K562 (cell line): ENCODE data around the gene BLID. TPM values are rescaled to one million over a fixed set of nuclear protein-coding genes. Genes with fewer than 3 reads are reported as not detected.

Experiments used
- ATAC-seq: fragments of 200-7000 bp; cut with Tn5 transposase; 3 replicates; pipeline ENCODE4 v1.9.1; 2020; ENCODE audit warnings: moderate library complexity
- BruUV-seq: library from RNA; stranded (reverse); fragments of 400-500 nt; replicated peaks from 2 replicates; lab custom pipeline; 2021; lab: Mats Ljungman, UMichigan
- CTCF ChIA-PET: fragments of 300-600 bp; formaldehyde crosslinking; extraction: SDS; loops from one replicate; lab custom pipeline; 2021; ENCODE audit warnings: low intra/inter-chr PET ratio; lab: Yijun Ruan, JAX
- POLR2A ChIA-PET: fragments of 300-600, 350-650 bp; sonication (Branson Sonifier 250); formaldehyde crosslinking; extraction: SDS; loops from one replicate; lab custom pipeline; 2021; ENCODE audit warnings: antibody characterized with exemption, inconsistent platforms; lab: Yijun Ruan, JAX
- DNase-seq, 4 experiments: peaks; one replicate each; pipeline versions ENCODE4 v3.0.0 to v3.0.0-alpha.2; 2011 to 2018; ENCODE audit warnings: low spot score in 3 of 4, mixed read lengths in 3 of 4; ENCODE audit errors: extremely low read depth in 1 of 4
- FAIRE-seq: peaks from 2 replicates; lab custom pipeline; 2011; peaks lifted over from hg19 to GRCh38; lab: Jason Lieb, UNC
- H2AFZ ChIP-seq: 2 replicates; pipeline ENCODE4 v1.6.0; 2011; ENCODE audit warnings: low read depth, low read length, control low read depth, inconsistent platforms
- H3K27ac ChIP-seq: fragments of 200-600 bp; 3 replicates; pipeline ENCODE4 v1.8.0; 2011; ENCODE audit warnings: low read depth, mild to moderate bottlenecking, control low read depth, inconsistent platforms, low read length, moderate library complexity, mixed read lengths; ENCODE audit errors: extremely low read depth
- H3K27me3 ChIP-seq, 2 experiments: fragments of 300-600 bp in 1 of 2; 2 replicates in 1 of 2; 3 replicates in 1 of 2; pipeline versions ENCODE4 v1.6.0 to v1.8.0; 2011; ENCODE audit warnings: inconsistent platforms in 2 of 2, low read length in 2 of 2, mild to moderate bottlenecking in 1 of 2, mixed read lengths in 1 of 2, moderate library complexity in 1 of 2; ENCODE audit not compliant: control insufficient read depth in 2 of 2, insufficient read depth in 2 of 2
- H3K36me3 ChIP-seq: fragments of 300-600 bp; 3 replicates; pipeline ENCODE4 v1.8.0; 2011; ENCODE audit warnings: mild to moderate bottlenecking, low read length, inconsistent platforms; ENCODE audit not compliant: control insufficient read depth, insufficient read depth
- H3K4me1 ChIP-seq, 2 experiments: fragments of 200-600 bp in 1 of 2; replicated peaks in 1 of 2; 2 replicates in 1 of 2; 3 replicates in 1 of 2; pipeline versions ENCODE4 v1.5.1 to v1.8.0; 2011; ENCODE audit warnings: inconsistent platforms in 2 of 2, low read length in 2 of 2, mild to moderate bottlenecking in 1 of 2, mixed read lengths in 1 of 2, moderate library complexity in 1 of 2; ENCODE audit not compliant: control insufficient read depth in 2 of 2, insufficient read depth in 2 of 2
- H3K4me2 ChIP-seq: 2 replicates; pipeline ENCODE4 v1.6.1; 2011; ENCODE audit warnings: low read length, control low read depth, inconsistent platforms, mixed read lengths; ENCODE audit not compliant: insufficient read depth
- H3K4me3 ChIP-seq: fragments of 200-600 bp; sonication (generic), shearing (Covaris generic); 2 replicates; pipeline ENCODE4 v1.5.1; 2016; ENCODE audit warnings: control low read depth, inconsistent platforms
- H3K79me2 ChIP-seq: fragments of 200-600 bp; 3 replicates; pipeline ENCODE4 v1.8.0; 2011; ENCODE audit warnings: low read length, inconsistent platforms; ENCODE audit not compliant: control insufficient read depth, insufficient read depth
- H3K9ac ChIP-seq, 2 experiments: 2 replicates each; pipeline versions ENCODE4 v1.6.0 to v1.6.1; 2011; ENCODE audit warnings: low read depth in 2 of 2, low read length in 2 of 2, control low read depth in 1 of 2, inconsistent platforms in 1 of 2, mild to moderate bottlenecking in 1 of 2, mixed read lengths in 1 of 2; ENCODE audit not compliant: insufficient read depth in 1 of 2
- H3K9me1 ChIP-seq: one replicate; pipeline ENCODE4 v1.6.0; 2011; ENCODE audit warnings: inconsistent platforms, mild to moderate bottlenecking, low read length, moderate library complexity; ENCODE audit not compliant: control insufficient read depth, insufficient read depth
- H3K9me3 ChIP-seq: replicated peaks from 2 replicates; pipeline ENCODE4 v1.5.1; 2011; ENCODE audit warnings: low read depth, low read length, inconsistent platforms; ENCODE audit not compliant: control insufficient read depth, insufficient read depth
- H4K20me1 ChIP-seq: replicated peaks from 2 replicates; pipeline ENCODE4 v1.6.1; 2011; ENCODE audit warnings: low read length, inconsistent platforms, mixed read lengths; ENCODE audit not compliant: control insufficient read depth, insufficient read depth
- ARID4B ChIP-seq: sonication (generic); formaldehyde crosslinking; IDR thresholded peaks from 2 replicates; pipeline ENCODE4 v1.8.0; 2022; ENCODE audit warnings: mild to moderate bottlenecking, missing genetic modification reagents
- COPS2 ChIP-seq: fragments of 450-650 bp; conservative IDR thresholded peaks from 2 replicates; pipeline ENCODE4 v1.6.1; 2016; ENCODE audit warnings: mild to moderate bottlenecking, moderate library complexity
- EHMT2 ChIP-seq: fragments of 450-650 bp; IDR thresholded peaks from 2 replicates; pipeline ENCODE4 v1.6.1; 2018; ENCODE audit warnings: antibody characterized with exemption
- EP300 ChIP-seq: IDR thresholded peaks from 2 replicates; pipeline ENCODE4 v1.6.1; 2012; ENCODE audit warnings: low read length, improper control_type of control experiment
- HNRNPK ChIP-seq: fragments of 200-400 bp; formaldehyde crosslinking; IDR thresholded peaks from one replicate; pipeline ENCODE4 v1.6.1; 2018; ENCODE audit warnings: mild to moderate bottlenecking, low read depth, low read length; ENCODE audit not compliant: poor library complexity, severe bottlenecking
- HNRNPLL ChIP-seq: fragments of 200-400 bp; formaldehyde crosslinking; IDR thresholded peaks from 2 replicates; pipeline ENCODE4 v1.6.1; 2017; ENCODE audit warnings: low read length, low read depth, mild to moderate bottlenecking; ENCODE audit not compliant: poor library complexity, severe bottlenecking
- MEF2D ChIP-seq: conservative IDR thresholded peaks from 2 replicates; pipeline ENCODE4 v1.6.1; 2016; ENCODE audit warnings: low read depth, missing genetic modification characterization, missing compliant biosample characterization
- PURB ChIP-seq: sonication (generic); formaldehyde crosslinking; IDR thresholded peaks from 2 replicates; pipeline ENCODE4 v1.9.0; 2021; ENCODE audit warnings: low read depth, mild to moderate bottlenecking, missing genetic modification reagents
- SETDB1 ChIP-seq: IDR thresholded peaks from one replicate; pipeline ENCODE4 v1.6.1; 2012; ENCODE audit warnings: low read length, control low read depth, inconsistent platforms
- SNAPC5 ChIP-seq: fragments of 250-450 bp; sonication (Bioruptor Pico); IDR thresholded peaks from 2 replicates; pipeline ENCODE4 v1.8.0; 2021; ENCODE audit warnings: moderate library complexity, mild to moderate bottlenecking, inconsistent platforms
- ZNF449 ChIP-seq: fragments of 250-450 bp; sonication (Bioruptor Pico); IDR thresholded peaks from 2 replicates; pipeline ENCODE4 v1.8.0; 2022; ENCODE audit warnings: moderate library complexity, mild to moderate bottlenecking, inconsistent platforms
- ZNF79 ChIP-seq: fragments of 250-450 bp; sonication (Bioruptor Pico); IDR thresholded peaks from 2 replicates; pipeline ENCODE4 v1.4.0; 2020; ENCODE audit warnings: low read depth, mild to moderate bottlenecking, moderate library complexity
- WGBS: fragments of 100-300 bp; shearing (Covaris generic); methylation state at CpG from one replicate; pipeline ENCODE4 v1.1.6; 2016; ENCODE audit warnings: low coverage, mixed read lengths; ENCODE audit not compliant: insufficient coverage; ENCODE audit errors: missing lambda C conversion rate; 5-methylcytosine and 5-hydroxymethylcytosine counted together
- in situ Hi-C: fragments of 300-500 bp; cut with MboI; formaldehyde crosslinking; loops from 4 replicates; pipeline ENCODE4 v1.15.0; 2018; ENCODE audit warnings: inconsistent platforms, mixed read lengths
- intact Hi-C: fragments of 100-400 bp; cut with micrococcal nuclease; formaldehyde crosslinking; loops from 2 replicates; pipeline ENCODE4 v1.14.2; 2022
- polyA plus RNA-seq, 8 experiments: library from polyadenylated mRNA; depleted of rRNA in 4 of 8; stranded (reverse) in 5 of 8; unstranded in 3 of 8; fragments of >200 nt; fragmentation: Nextera tagmentation in 2 of 8; fragmentation: Illumina TruSeq in 1 of 8; extraction: Ambion mirVana in 2 of 8; extraction: Trizol in 1 of 8; gene quantifications; 2 replicates each; pipeline versions ENCODE4 v1.2.1 to v1.2.3, GENCODE V29; 2011 to 2014; ENCODE audit warnings: inconsistent platforms in 1 of 8, missing spikeins in 1 of 8
- total RNA-seq, 7 experiments: library from RNA; depleted of rRNA in 6 of 7; stranded (reverse); fragments of >200 nt in 6 of 7; fragmentation: Illumina TruSeq in 2 of 7; extraction: Trizol in 2 of 7; gene quantifications; 2 replicates each; pipeline versions ENCODE4 v1.2.1 to v1.2.3, GENCODE V29; 2011 to 2021; ENCODE audit warnings: low replicate concordance in 1 of 7

Gene BLID
- total and polyA plus RNA-seq, 9 of the 15 experiments (the other 6 are each of a cell fraction or from before 2014, with no cell fraction given): not detected

- no peaks in the 10 kb centered on the region for H3K27me3 ChIP-seq
- H3K27ac ChIP-seq: no peak overlapping the region
- no peaks in the 10 kb centered on the region for H3K36me3 ChIP-seq
- H3K4me1 ChIP-seq: no peaks in the 10 kb centered on the region
- DNase-seq (no peak), FAIRE-seq (no peak), ATAC-seq (no peak)
- H2AFZ ChIP-seq: no peak overlapping the region
- in situ Hi-C loops: no loop called here
- TF ChIP-seq MEF2D (tag): no peak
- TF ChIP-seq SNAPC5 (CRISPR knock-in tag): no peak
- TF ChIP-seq ZNF79: no peak
- TF ChIP-seq EHMT2: no peak
- no peak for TF ChIP-seq EP300
- no peak for TF ChIP-seq ZNF449 (CRISPR knock-in tag)
- TF ChIP-seq ARID4B (CRISPR knock-in tag): no peak
- TF ChIP-seq HNRNPLL: no peak
- TF ChIP-seq PURB (CRISPR knock-in tag): no peak
- TF ChIP-seq HNRNPK: no peak
- TF ChIP-seq COPS2: no peak
- TF ChIP-seq SETDB1: no peak
- H3K4me3 ChIP-seq: no peak overlapping the region
- ChIA-PET POLR2A (no interaction called here), CTCF (no interaction called here)
- H4K20me1 ChIP-seq: no peaks in the 10 kb centered on the region
- intact Hi-C loops: no loop called here
- no peaks in the 10 kb centered on the region for H3K9me1 ChIP-seq
- no peak overlapping the region for H3K4me2 ChIP-seq
- H3K9ac ChIP-seq: no peak overlapping the region
- H3K79me2 ChIP-seq: no peaks in the 10 kb centered on the region
- no peaks in the 10 kb centered on the region for H3K9me3 ChIP-seq
- BruUV-seq: no TSS peak
- 0% methylated on average over 2 of the region's 2 CpGs for WGBS
These were observed 46.1 kb upstream of the BLID start for GRCh38 chr11:122162095-122162494.
